ENCODE measurements around the gene CNPPD1. TPM values are rescaled to one million over a fixed set of nuclear protein-coding genes. Genes with fewer than 3 reads are reported as not detected.

Gene CNPPD1
- polyA plus RNA-seq, 1 experiment, result 66.9 TPM

- Histone ChIP-seq H3K36me3 (ENCODE audit: control insufficient read depth, insufficient read depth, low read length) (no peaks in the 10 kb centered on the region; the same call in 1 of the 2 replicates), H3K27me3 (ENCODE audit: control insufficient read depth, insufficient read depth, low read length) (no peaks in the 10 kb centered on the region), H3K4me3 (ENCODE audit: low read depth, low read length) (no peak overlapping the region)
- TF ChIP-seq CTCF (IDR thresholded peaks at IDR 0.05; ENCODE audit: insufficient read depth, low read depth, low read length), result no peak
- DNase-seq (ENCODE audit: low read depth), result no peak
- ChIA-PET POLR2A (no interaction called here), CTCF (interaction anchor here (0.6 to 14.8 kb wide), 14 partner anchors 12 to 364 kb away, joined by 3 to 211 read pairs (median 10); partner anchors contain the start of genes IHH and SLC23A3)
These were observed 18.7 kb downstream of the CNPPD1 start for GRCh38 chr2:219158025-219158424.

DNA sequence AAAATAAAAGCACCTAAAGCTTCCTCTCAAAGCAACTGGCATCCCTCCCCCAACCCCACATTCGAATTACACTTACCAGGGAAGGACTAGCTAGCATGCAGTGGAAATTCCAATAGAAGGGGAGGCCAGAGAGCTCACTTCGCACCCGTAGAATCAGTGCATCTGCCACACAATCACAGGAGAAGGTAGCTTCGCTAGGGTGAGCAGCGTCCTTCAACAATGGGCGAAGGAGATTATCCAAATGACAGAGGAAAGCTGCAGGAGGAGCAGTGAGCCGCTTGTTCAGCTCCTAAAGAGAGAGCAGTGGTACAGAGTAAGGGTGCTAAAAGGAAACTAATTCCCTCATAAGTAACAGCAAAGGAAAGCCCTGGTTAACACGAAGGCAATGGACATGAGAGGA lies 19.3 kb downstream of the CNPPD1 start:
- H3K36me3 ChIP-seq (ENCODE audit: control insufficient read depth, insufficient read depth, low read length), result no peaks in the 10 kb centered on the region; the same call in 1 of the 2 replicates
- CTCF ChIA-PET, result interaction anchor here (0.7 to 14.8 kb wide), 12 partner anchors 11 to 177 kb away, joined by 3 to 211 read pairs (median 16); partner anchors contain the start of gene IHH
- no peaks in the 10 kb centered on the region for H3K27me3 ChIP-seq (ENCODE audit: control insufficient read depth, insufficient read depth, low read length)
- H3K4me3 ChIP-seq (ENCODE audit: low read depth, low read length), result no peak overlapping the region
- no peak for TF ChIP-seq CTCF (IDR thresholded peaks at IDR 0.05; ENCODE audit: insufficient read depth, low read depth, low read length)
- no peak for DNase-seq (ENCODE audit: low read depth)
- POLR2A ChIA-PET, result no interaction called here

DNA sequence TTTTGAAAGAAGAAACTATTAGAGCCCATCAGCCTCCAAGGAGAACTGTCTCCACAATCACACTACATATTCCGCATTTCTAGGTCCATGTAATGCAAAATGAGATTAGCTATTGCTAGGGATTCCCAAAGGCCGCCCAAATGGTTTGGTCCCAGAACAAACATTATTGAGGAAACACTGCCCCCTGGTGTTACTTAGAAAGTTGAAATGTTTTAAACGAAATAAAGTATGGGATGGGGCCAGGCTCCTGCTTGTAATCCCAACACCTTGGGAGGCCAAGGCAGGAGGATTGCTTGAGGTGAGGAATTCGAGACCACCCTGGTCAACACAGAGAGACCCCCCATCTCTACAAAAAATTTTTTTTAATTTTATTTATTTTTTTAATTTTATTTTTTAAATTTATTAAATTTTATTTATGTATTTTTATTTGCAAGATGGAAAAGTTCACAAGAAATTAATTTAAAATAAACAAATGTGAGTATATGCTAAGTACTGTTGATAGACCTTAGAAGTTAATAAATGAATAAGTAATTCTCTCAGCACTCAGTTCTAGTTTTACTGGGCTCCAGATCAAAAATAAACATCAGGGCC lies 21.6 kb downstream of the CNPPD1 start:
- no peak for DNase-seq (ENCODE audit: low read depth)
- ChIA-PET CTCF (interaction anchor here (0.6 to 14.8 kb wide), 25 partner anchors 9 to 303 kb away, joined by 3 to 211 read pairs (median 5); partner anchors contain the start of genes CFAP65 and IHH), POLR2A (no interaction called here)
- H3K27me3 ChIP-seq (ENCODE audit: control insufficient read depth, insufficient read depth, low read length), result no peaks in the 10 kb centered on the region
- no peak overlapping the region for H3K4me3 ChIP-seq (ENCODE audit: low read depth, low read length)
- TF ChIP-seq CTCF (IDR thresholded peaks at IDR 0.05; ENCODE audit: insufficient read depth, low read depth, low read length), result peak; percentile 48
- H3K36me3 ChIP-seq (ENCODE audit: control insufficient read depth, insufficient read depth, low read length), result no peaks in the 10 kb centered on the region

DNA sequence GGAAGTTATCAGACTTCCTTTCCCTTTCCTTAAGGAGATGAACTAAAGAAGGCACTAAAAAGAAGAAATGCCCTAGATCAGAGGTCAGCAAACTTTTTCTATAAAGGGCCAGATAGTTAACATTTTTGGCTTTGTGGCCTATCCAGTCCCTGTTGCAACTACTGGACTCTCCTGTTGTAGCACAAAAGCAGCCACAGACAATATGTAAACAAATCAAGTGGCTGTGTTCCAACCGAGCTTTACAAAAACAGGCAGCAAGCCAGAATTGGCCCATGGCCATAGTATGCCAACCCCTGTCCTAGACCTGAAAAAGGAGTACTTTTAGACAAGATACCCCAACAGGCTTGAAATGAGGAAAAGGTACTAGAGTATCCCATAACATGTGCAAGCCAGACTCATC lies 27.1 kb downstream of the CNPPD1 start:
- CTCF ChIA-PET, result interaction anchor here (3.4 to 14.8 kb wide), 5 partner anchors 7 to 122 kb away, joined by 15 to 211 read pairs (median 92); partner anchors contain the start of genes IHH and NHEJ1
- no peak for DNase-seq (ENCODE audit: low read depth)
- peaks cover 3% of the 10 kb centered on the region for H3K36me3 ChIP-seq (ENCODE audit: control insufficient read depth, insufficient read depth, low read length)
- TF ChIP-seq CTCF (IDR thresholded peaks at IDR 0.05; ENCODE audit: insufficient read depth, low read depth, low read length), result no peak
- no peaks in the 10 kb centered on the region for H3K27me3 ChIP-seq (ENCODE audit: control insufficient read depth, insufficient read depth, low read length)
- POLR2A ChIA-PET, result no interaction called here
- no peak overlapping the region for H3K4me3 ChIP-seq (ENCODE audit: low read depth, low read length)

- POLR2A ChIA-PET, result no interaction called here
- DNase-seq (ENCODE audit: low read depth), result peak; percentile 76
- Histone ChIP-seq H3K36me3 (ENCODE audit: control insufficient read depth, insufficient read depth, low read length) (peaks cover 4% of the 10 kb centered on the region), H3K4me3 (ENCODE audit: low read depth, low read length) (no peak overlapping the region), H3K27me3 (ENCODE audit: control insufficient read depth, insufficient read depth, low read length) (no peaks in the 10 kb centered on the region)
- CTCF ChIA-PET, result interaction anchor here (0.6 to 9.9 kb wide), 17 partner anchors 9 to 1617 kb away, joined by 3 to 92 read pairs (median 5); partner anchors contain the start of gene NHEJ1
- TF ChIP-seq CTCF (IDR thresholded peaks at IDR 0.05; ENCODE audit: insufficient read depth, low read depth, low read length), result peak; percentile 59
These were observed 34.4 kb downstream of the CNPPD1 start for GRCh38 chr2:219142329-219142728.

Data from BJ (cell line).